A549 (cell line): ENCODE measurements around the gene CDYL2. TPM values are rescaled to one million over a fixed set of nuclear protein-coding genes. Genes with fewer than 3 reads are reported as not detected.

Source experiments
- ATAC-seq, 2 experiments: fragments of 200-7000 bp in 1 of 2; fragments of >200 bp in 1 of 2; cut with Nextera tagmentation in 1 of 2; cut with Tn5 transposase in 1 of 2; 3 replicates each; pipeline versions ENCODE4 v1.8.0 to v1.9.1; 2018 to 2020; ENCODE audit warnings: mild to moderate bottlenecking in 1 of 2, moderate library complexity in 1 of 2
- CTCF ChIA-PET: fragments of 300-600 bp; sonication (Branson Sonifier 250); formaldehyde crosslinking; extraction: SDS; loops from one replicate; lab custom pipeline; 2021; ENCODE audit warnings: antibody characterized with exemption, inconsistent platforms; lab: Yijun Ruan, JAX
- POLR2A ChIA-PET: fragments of 350-600 bp; formaldehyde crosslinking; extraction: SDS; loops from one replicate; lab custom pipeline; 2021; ENCODE audit warnings: antibody characterized with exemption, inconsistent platforms; lab: Yijun Ruan, JAX
- DNase-seq, 2 experiments: peaks; one replicate each; pipeline versions ENCODE4 v3.0.0 to v3.0.0-alpha.2; 2011 to 2016; ENCODE audit warnings: low read depth in 1 of 2, low spot score in 1 of 2
- FAIRE-seq: peaks from 2 replicates; lab custom pipeline; 2011; peaks lifted over from hg19 to GRCh38; lab: Jason Lieb, UNC
- H3K27ac ChIP-seq, 2 experiments: fragments of >200 bp; sonication (Bioruptor Twin); formaldehyde crosslinking; 3 replicates each; pipeline ENCODE4 v1.5.1; 2016 to 2017
- H3K4me1 ChIP-seq: fragments of >200 bp; sonication (Bioruptor Twin); formaldehyde crosslinking; 3 replicates; pipeline ENCODE4 v1.6.1; 2016
- H3K4me2 ChIP-seq: fragments of >200 bp; sonication (Bioruptor Twin); formaldehyde crosslinking; 3 replicates; pipeline ENCODE4 v1.6.1; 2016
- H3K4me3 ChIP-seq: fragments of >200 bp; sonication (Bioruptor Twin); formaldehyde crosslinking; 3 replicates; pipeline ENCODE4 v1.5.1; 2016
- H3K9me3 ChIP-seq: fragments of >200 bp; sonication (Bioruptor Twin); formaldehyde crosslinking; 3 replicates; pipeline ENCODE4 v1.6.1; 2016
- BHLHE40 ChIP-seq: IDR thresholded peaks from 2 replicates; pipeline ENCODE4 v1.6.1; 2012; ENCODE audit warnings: low read depth, low read length, inconsistent platforms
- CBX2 ChIP-seq: fragments of 200-600 bp; sonication (generic); IDR thresholded peaks from 2 replicates; pipeline ENCODE4 v1.6.1; 2016; ENCODE audit warnings: low read depth, mild to moderate bottlenecking, borderline replicate concordance
- CBX8 ChIP-seq: fragments of 200-600 bp; sonication (generic); IDR thresholded peaks from 2 replicates; pipeline ENCODE4 v1.6.1; 2016
- CHD4 ChIP-seq: fragments of 200-600 bp; sonication (generic); IDR thresholded peaks from 2 replicates; pipeline ENCODE4 v1.6.1; 2016; ENCODE audit warnings: antibody characterized with exemption, mild to moderate bottlenecking, borderline replicate concordance
- EHMT2 ChIP-seq: fragments of 200-600 bp; sonication (generic); IDR thresholded peaks from 2 replicates; pipeline ENCODE4 v1.6.1; 2016; ENCODE audit warnings: antibody characterized with exemption, low read depth, mild to moderate bottlenecking, moderate library complexity
- EP300 ChIP-seq, 2 experiments: fragments of >200 bp; sonication (Bioruptor Twin); formaldehyde crosslinking; IDR thresholded peaks; 2 replicates in 1 of 2; 3 replicates in 1 of 2; pipeline ENCODE4 v1.6.1; 2016 to 2017
- ESRRA ChIP-seq: fragments of 150-350 bp; IDR thresholded peaks from 2 replicates; pipeline ENCODE4 v1.6.1; 2014; ENCODE audit warnings: mild to moderate bottlenecking, low read length, borderline replicate concordance
- FOSB ChIP-seq: fragments of 250-450 bp; sonication (Bioruptor Pico); IDR thresholded peaks from 2 replicates; pipeline ENCODE4 v1.5.0; 2020; ENCODE audit warnings: mild to moderate bottlenecking, moderate library complexity
- FOXS1 ChIP-seq: fragments of 250-450 bp; sonication (Bioruptor Pico); IDR thresholded peaks from 2 replicates; pipeline ENCODE4 v1.5.0; 2020; ENCODE audit warnings: mild to moderate bottlenecking, moderate library complexity
- HEYL ChIP-seq: fragments of 250-450 bp; sonication (Bioruptor Pico); IDR thresholded peaks from 2 replicates; pipeline ENCODE4 v1.8.0; 2021; ENCODE audit warnings: mild to moderate bottlenecking, moderate library complexity
- HOXA7 ChIP-seq: fragments of 250-450 bp; sonication (Bioruptor Pico); IDR thresholded peaks from 2 replicates; pipeline ENCODE4 v1.5.0; 2020; ENCODE audit warnings: mild to moderate bottlenecking, moderate library complexity
- JUN ChIP-seq, 2 experiments: fragments of >200 bp; sonication (Bioruptor Twin); formaldehyde crosslinking; IDR thresholded peaks; 2 replicates in 1 of 2; 3 replicates in 1 of 2; pipeline ENCODE4 v1.6.1; 2016 to 2017
- KDM1A ChIP-seq: fragments of 200-600 bp; sonication (generic); IDR thresholded peaks from 2 replicates; pipeline ENCODE4 v1.6.1; 2016; ENCODE audit warnings: low read depth, mild to moderate bottlenecking
- NPAS2 ChIP-seq: fragments of 250-450 bp; sonication (Bioruptor Pico); IDR thresholded peaks from 2 replicates; pipeline ENCODE4 v1.8.0; 2022; ENCODE audit warnings: mild to moderate bottlenecking, moderate library complexity, borderline replicate concordance
- POLR2A ChIP-seq: IDR thresholded peaks from 2 replicates; pipeline ENCODE4 v1.6.1; 2012; ENCODE audit warnings: mild to moderate bottlenecking, low read length
- POLR2AphosphoS2 ChIP-seq: conservative IDR thresholded peaks from 2 replicates; pipeline ENCODE4 v1.6.1; 2012; ENCODE audit warnings: low read length, improper control_type of control experiment, inconsistent platforms
- SMC3 ChIP-seq: fragments of >200 bp; sonication (Bioruptor Twin); formaldehyde crosslinking; IDR thresholded peaks from 3 replicates; pipeline ENCODE4 v1.6.1; 2018; ENCODE audit warnings: inconsistent platforms
- SREBF2 ChIP-seq: fragments of 450-650 bp; IDR thresholded peaks from 2 replicates; pipeline ENCODE4 v1.6.1; 2014; ENCODE audit warnings: mild to moderate bottlenecking, moderate library complexity
- ZC3H11A ChIP-seq: fragments of 450-650 bp; IDR thresholded peaks from 2 replicates; pipeline ENCODE4 v1.6.1; 2014; ENCODE audit warnings: antibody characterized with exemption, mild to moderate bottlenecking
- ZFP36 ChIP-seq: fragments of 450-650 bp; IDR thresholded peaks from 2 replicates; pipeline ENCODE4 v1.6.1; 2014; ENCODE audit warnings: borderline replicate concordance; ENCODE audit not compliant: partially characterized antibody
- ZSCAN20 ChIP-seq: fragments of 250-450 bp; sonication (Bioruptor Pico); IDR thresholded peaks from 2 replicates; pipeline ENCODE4 v1.8.0; 2022; ENCODE audit warnings: mild to moderate bottlenecking, moderate library complexity
- WGBS: methylation state at CpG from one replicate; pipeline ENCODE4 v1.1.6; 2017; ENCODE audit errors: missing lambda C conversion rate; 5-methylcytosine and 5-hydroxymethylcytosine counted together
- polyA plus RNA-seq, 4 experiments: library from polyadenylated mRNA; depleted of rRNA in 3 of 4; stranded (reverse); fragments of >200 nt; fragmentation: RNase III in 1 of 4; extraction: RNeasy Plus Mini Kit Qiagen cat#74134 plus additional on column Dnase treatment in 1 of 4; gene quantifications; 2 replicates in 3 of 4; 3 replicates in 1 of 4; pipeline ENCODE4 v1.2.3, GENCODE V29; 2011 to 2017
- TF ChIP-seq, protein P1 (sequence below): IDR thresholded peaks from 2 replicates; pipeline ENCODE4 v1.6.1; 2012
- TF ChIP-seq, protein P2 (sequence below): fragments of 250-450 bp; sonication (Bioruptor Pico); IDR thresholded peaks from 2 replicates; pipeline ENCODE4 v1.5.0; 2020; ENCODE audit warnings: low read depth, mild to moderate bottlenecking, moderate library complexity
- TF ChIP-seq, protein P3 (sequence below): fragments of >200 bp; sonication (Bioruptor Twin); formaldehyde crosslinking; IDR thresholded peaks from 2 replicates; pipeline ENCODE4 v1.6.1; 2016

Gene CDYL2
- polyA plus RNA-seq, 2 of the 4 experiments (the other 2 are of a cell fraction), result 0.05 to 0.10 TPM

DNA sequence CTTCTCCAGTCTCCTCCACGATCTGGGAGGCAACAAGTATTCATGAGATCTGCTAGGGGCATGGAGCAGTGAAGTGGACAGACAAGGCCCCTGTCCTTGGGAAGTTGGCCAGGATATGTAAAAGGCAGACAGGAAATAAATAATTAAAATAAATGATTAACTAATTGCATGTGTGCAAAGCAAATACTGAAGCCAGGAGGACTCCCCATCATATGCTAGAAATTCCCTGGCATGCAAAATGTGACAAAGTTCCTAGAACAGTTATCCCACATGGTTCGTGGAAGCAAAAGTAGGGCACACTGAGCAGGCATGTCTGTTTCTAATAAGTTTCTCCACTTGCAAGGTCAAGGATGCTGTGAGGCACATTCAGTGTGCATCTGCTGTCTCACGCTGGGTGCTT, 86.8 kb downstream of the CDYL2 start:
- WGBS, result 7% methylated on average over 3 of the region's 3 CpGs
- H3K9me3 ChIP-seq, result peaks cover 3% of the 10 kb centered on the region; the same call in 1 of the 3 replicates
- no peak overlapping the region for H3K4me2 ChIP-seq
- no peak overlapping the region for H3K27ac ChIP-seq
- no peaks in the 10 kb centered on the region for H3K4me1 ChIP-seq
- ChIA-PET CTCF (no interaction called here), POLR2A (no interaction called here)
- DNase-seq, result no peak
- ATAC-seq, result no peak
- no peak for TF ChIP-seq CBX8
- TF ChIP-seq, protein P1, sequence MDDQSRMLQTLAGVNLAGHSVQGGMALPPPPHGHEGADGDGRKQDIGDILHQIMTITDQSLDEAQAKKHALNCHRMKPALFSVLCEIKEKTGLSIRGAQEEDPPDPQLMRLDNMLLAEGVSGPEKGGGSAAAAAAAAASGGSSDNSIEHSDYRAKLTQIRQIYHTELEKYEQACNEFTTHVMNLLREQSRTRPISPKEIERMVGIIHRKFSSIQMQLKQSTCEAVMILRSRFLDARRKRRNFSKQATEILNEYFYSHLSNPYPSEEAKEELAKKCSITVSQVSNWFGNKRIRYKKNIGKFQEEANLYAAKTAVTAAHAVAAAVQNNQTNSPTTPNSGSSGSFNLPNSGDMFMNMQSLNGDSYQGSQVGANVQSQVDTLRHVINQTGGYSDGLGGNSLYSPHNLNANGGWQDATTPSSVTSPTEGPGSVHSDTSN, result no peak
- no peak for TF ChIP-seq SMC3
- no peak for TF ChIP-seq BHLHE40
- no peak for TF ChIP-seq POLR2A
- no peak for TF ChIP-seq NPAS2 (CRISPR knock-in tag)
- TF ChIP-seq, all 56 proteins: peak for 0
- FAIRE-seq, result no peak
- no peak overlapping the region for H3K4me3 ChIP-seq

DNA sequence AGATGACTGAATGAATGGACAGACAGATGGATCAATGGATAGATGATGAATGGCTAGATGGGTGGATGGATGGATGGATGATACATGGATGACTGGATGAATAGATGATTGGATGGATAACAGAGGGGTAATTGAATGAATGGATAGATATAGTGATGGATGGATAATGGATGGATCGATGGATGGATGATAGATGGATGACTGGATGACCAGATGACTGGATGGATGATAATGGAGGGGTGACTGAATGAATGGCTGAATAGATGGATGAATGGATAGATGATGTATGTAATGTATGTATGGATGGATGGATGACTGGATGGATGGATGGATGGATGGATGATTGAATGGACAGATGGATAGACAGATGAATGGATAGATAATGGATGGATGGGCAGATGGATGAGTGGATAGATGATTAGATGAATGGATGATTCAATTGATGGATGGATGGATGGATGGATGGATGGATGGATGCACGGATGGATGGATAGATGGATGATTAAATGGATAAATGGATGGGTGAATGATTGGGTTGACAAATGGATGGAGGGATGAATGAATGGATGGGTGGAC, 87.7 kb downstream of the CDYL2 start:
- CTCF ChIA-PET, result no interaction called here
- Histone ChIP-seq H3K4me3 (no peak overlapping the region), H3K9me3 (0 out of 3 replicates have a peak, but pooled peaks cover 3% of the 10 kb centered on the region), H3K27ac (no peak overlapping the region), H3K4me2 (no peak overlapping the region), H3K4me1 (no peaks in the 10 kb centered on the region)
- FAIRE-seq (no peak), DNase-seq (no peak), ATAC-seq (no peak)
- POLR2A ChIA-PET, result no interaction called here
- TF ChIP-seq HOXA7 (CRISPR knock-in tag), result no peak
- TF ChIP-seq FOXS1 (CRISPR knock-in tag), result no peak
- no peak for TF ChIP-seq ESRRA
- TF ChIP-seq ZSCAN20 (CRISPR knock-in tag), result no peak
- TF ChIP-seq, protein P2, sequence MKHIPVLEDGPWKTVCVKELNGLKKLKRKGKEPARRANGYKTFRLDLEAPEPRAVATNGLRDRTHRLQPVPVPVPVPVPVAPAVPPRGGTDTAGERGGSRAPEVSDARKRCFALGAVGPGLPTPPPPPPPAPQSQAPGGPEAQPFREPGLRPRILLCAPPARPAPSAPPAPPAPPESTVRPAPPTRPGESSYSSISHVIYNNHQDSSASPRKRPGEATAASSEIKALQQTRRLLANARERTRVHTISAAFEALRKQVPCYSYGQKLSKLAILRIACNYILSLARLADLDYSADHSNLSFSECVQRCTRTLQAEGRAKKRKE, result no peak
- TF ChIP-seq HEYL, result no peak
- TF ChIP-seq CBX2, result no peak
- 1% methylated on average over 2 of the region's 2 CpGs for WGBS

DNA sequence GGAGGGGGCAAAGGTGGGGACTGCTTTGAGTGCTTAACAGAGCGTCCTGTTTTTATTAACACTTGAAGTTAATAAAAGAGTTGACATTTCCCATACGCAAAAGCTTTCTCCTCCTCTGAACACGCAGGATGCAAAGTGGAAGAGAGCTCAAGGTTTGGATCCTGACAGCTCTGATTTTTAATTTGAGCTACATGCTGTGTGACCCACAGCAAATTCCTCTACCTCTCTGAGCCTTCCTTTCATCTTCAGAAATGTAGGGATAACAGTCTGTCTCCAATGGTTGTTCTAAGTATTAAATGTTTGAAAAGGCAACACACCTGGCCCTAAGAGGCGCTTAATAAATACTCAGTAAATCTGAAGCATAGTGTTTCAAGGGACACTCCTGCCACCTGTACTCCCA, 93.0 kb downstream of the CDYL2 start:
- WGBS, result 68% methylated on average over 4 of the region's 4 CpGs
- 0 out of 3 replicates have a peak, but pooled peaks cover 3% of the 10 kb centered on the region for H3K9me3 ChIP-seq
- ChIA-PET POLR2A (no interaction called here), CTCF (interaction anchor here (1.5 kb wide), 1 partner anchor 11 kb away, joined by 3 read pairs; no protein-coding TSS in a partner anchor)
- no peak overlapping the region for H3K4me3 ChIP-seq
- H3K4me2 ChIP-seq, result no peak overlapping the region
- FAIRE-seq, result no peak
- ATAC-seq, result no peak
- no peak overlapping the region for H3K27ac ChIP-seq
- H3K4me1 ChIP-seq, result no peaks in the 10 kb centered on the region
- TF ChIP-seq CHD4 (no peak), POLR2A (no peak), KDM1A (no peak), POLR2AphosphoS2 (no peak), FOXS1 (CRISPR knock-in tag) (no peak), SMC3 (no peak), JUN (IDR thresholded peaks at IDR 0.05) (no peak), SREBF2 (no peak), ZFP36 (no peak), ZC3H11A (no peak)
- TF ChIP-seq, protein P3, sequence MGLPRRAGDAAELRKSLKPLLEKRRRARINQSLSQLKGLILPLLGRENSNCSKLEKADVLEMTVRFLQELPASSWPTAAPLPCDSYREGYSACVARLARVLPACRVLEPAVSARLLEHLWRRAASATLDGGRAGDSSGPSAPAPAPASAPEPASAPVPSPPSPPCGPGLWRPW, result no peak
- DNase-seq, result no peak

DNA sequence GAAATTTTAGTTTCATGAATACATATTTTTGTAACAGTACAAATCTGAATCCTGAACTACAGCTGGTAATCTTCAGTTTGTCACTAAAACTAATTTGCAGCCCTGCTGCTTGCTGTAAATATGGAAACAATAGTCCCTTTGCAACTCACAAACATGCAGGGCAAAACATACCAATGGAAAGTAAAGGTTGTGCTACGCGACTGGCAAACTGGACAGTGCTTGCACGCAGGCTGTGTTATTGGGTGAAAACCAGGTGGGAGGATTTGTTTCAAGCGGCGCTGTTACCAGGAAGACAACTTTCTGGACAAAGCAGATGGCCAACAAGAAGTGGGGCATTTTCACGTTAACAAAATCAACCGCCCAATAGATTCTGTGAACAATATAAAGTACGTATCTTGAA, 93.5 kb downstream of the CDYL2 start:
- Histone ChIP-seq H3K4me3 (no peak overlapping the region), H3K4me2 (no peak overlapping the region), H3K4me1 (no peaks in the 10 kb centered on the region), H3K9me3 (0 out of 3 replicates have a peak, but pooled peaks cover 3% of the 10 kb centered on the region), H3K27ac (no peak overlapping the region)
- DNase-seq, result no peak
- TF ChIP-seq, protein P1, result no peak
- TF ChIP-seq EHMT2 (no peak), FOSB (CRISPR knock-in tag) (no peak), EP300 (IDR thresholded peaks at IDR 0.05) (no peak)
- ChIA-PET POLR2A (no interaction called here), CTCF (interaction anchor here (1.5 kb wide), 1 partner anchor 10 kb away, joined by 3 read pairs; no protein-coding TSS in a partner anchor)
- ATAC-seq, result no peak
- FAIRE-seq, result no peak
- 76% methylated on average over 8 of the region's 8 CpGs for WGBS
